ENCODE data around the gene CHRM4.

Gene CHRM4

DNA sequence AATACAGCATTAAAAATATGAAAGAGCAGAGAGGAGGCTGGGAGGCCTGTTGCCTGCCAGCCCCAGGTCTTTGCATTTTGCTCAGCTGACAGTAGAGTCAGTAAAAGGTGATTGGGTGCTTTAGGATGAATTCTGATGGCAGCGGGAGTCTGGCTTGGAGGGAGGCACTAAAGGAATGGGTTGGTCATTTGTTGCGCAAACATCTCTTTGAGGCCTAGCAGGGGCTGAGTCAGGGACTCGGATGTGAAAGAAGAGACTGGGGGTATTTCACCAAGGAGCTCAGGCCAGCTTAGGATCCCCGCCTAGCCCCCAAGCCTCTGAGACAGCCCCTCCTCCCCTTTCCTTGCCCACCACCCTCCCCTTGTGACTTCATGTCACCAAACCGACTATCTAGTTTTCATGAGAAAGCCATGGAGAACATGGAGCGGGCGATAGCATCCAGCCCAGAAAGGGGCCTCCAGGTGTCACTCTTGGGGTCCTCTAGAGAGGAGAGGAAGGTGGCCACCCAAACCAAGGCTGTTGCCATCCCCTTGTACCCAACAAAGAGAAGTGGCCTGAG is 34.6 kb downstream of the CHRM4 start:
- peaks cover 26% of the 10 kb centered on the region for H3K79me2 ChIP-seq (ENCODE audit: control insufficient read depth, insufficient read depth, low read length, unreplicated experiment)
- H3K4me1 ChIP-seq (ENCODE audit: control insufficient read depth, insufficient read depth, low read length, unreplicated experiment) = peaks cover 16% of the 10 kb centered on the region
- H3K27ac ChIP-seq (ENCODE audit: low read depth, low read length) = no peak overlapping the region
- H3K4me3 ChIP-seq (ENCODE audit: low read depth, low read length) = no peak overlapping the region
- H3K27me3 ChIP-seq (ENCODE audit: insufficient read depth, low read length) = no peaks in the 10 kb centered on the region
- no peaks in the 10 kb centered on the region for H3K36me3 ChIP-seq (ENCODE audit: insufficient read depth, low read length)
- no peak overlapping the region for H2AFZ ChIP-seq (ENCODE audit: low read length, unreplicated experiment)

DNA sequence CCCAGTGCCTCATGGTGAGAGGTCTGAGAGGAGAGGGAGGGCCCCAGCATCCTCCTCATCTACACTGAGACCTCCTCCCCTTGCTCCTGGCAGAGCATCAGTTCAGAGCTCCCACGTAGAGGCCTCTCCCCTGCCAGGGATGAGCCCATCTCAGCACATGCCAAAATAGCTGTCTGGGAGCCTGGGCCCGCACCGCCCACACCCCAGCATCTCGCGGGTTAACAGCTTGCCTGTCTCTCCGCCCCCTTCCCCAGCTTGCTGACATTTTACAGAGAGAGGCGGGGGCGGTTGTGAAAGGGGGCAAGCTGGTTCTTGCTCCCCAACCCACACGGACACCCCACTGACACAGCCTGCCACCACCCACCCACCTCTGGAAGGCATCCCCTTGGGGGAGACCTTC is 37.9 kb downstream of the CHRM4 start:
- Histone ChIP-seq H3K4me1 (ENCODE audit: control insufficient read depth, insufficient read depth, low read length, unreplicated experiment) (peaks cover 9% of the 10 kb centered on the region), H3K27ac (ENCODE audit: low read depth, low read length) (no peak overlapping the region), H3K27me3 (ENCODE audit: insufficient read depth, low read length) (no peaks in the 10 kb centered on the region), H2AFZ (ENCODE audit: low read length, unreplicated experiment) (no peak overlapping the region), H3K4me3 (ENCODE audit: low read depth, low read length) (no peak overlapping the region), H3K79me2 (ENCODE audit: control insufficient read depth, insufficient read depth, low read length, unreplicated experiment) (peaks cover 42% of the 10 kb centered on the region), H3K36me3 (ENCODE audit: insufficient read depth, low read length) (no peaks in the 10 kb centered on the region)

DNA sequence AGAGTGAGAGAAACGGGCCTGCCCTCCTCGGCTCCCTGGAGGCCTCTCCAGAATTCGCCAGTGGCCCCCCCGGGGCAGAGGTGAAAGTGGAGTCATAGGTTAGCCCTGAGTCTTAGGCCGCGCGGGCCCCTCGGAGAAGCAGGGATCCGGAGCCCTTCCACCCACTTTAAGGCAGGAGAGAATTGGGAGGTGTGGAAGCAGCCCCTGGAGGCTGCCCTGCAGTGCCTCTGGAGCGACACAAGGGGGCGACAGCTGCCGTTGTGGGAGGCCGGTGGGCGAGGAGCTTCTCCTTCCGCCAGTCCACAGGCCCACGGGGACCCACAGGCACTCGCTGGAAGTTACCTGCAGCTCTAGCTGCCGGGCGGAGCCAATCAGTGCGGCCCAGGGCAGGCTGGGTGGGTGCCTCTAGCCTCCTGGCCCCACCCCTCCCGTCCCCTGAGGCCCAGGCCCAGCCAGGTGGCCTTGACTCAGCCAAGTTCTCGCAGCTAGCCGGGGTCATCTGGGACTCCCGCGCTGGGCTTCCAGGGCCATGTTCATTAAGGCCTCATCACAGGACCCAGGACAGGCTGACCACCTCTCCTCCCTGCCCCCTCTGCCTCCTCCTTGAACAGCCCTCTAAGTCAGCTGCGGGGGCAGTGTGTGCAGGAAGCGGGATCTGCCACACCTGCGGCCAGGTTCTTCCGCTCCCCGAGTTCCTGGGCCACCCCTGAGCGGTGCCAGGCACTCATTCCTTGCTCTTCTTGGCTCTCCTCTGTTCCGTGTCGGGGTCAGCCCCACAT is 39.3 kb downstream of the CHRM4 start:
- Histone ChIP-seq H3K79me2 (ENCODE audit: control insufficient read depth, insufficient read depth, low read length, unreplicated experiment) (peaks cover 54% of the 10 kb centered on the region), H3K4me1 (ENCODE audit: control insufficient read depth, insufficient read depth, low read length, unreplicated experiment) (peaks cover 13% of the 10 kb centered on the region), H3K36me3 (ENCODE audit: insufficient read depth, low read length) (no peaks in the 10 kb centered on the region), H3K27me3 (ENCODE audit: insufficient read depth, low read length) (no peaks in the 10 kb centered on the region), H3K4me3 (ENCODE audit: low read depth, low read length) (no peak overlapping the region), H2AFZ (ENCODE audit: low read length, unreplicated experiment) (no peak overlapping the region), H3K27ac (ENCODE audit: low read depth, low read length) (no peak overlapping the region)

DNA sequence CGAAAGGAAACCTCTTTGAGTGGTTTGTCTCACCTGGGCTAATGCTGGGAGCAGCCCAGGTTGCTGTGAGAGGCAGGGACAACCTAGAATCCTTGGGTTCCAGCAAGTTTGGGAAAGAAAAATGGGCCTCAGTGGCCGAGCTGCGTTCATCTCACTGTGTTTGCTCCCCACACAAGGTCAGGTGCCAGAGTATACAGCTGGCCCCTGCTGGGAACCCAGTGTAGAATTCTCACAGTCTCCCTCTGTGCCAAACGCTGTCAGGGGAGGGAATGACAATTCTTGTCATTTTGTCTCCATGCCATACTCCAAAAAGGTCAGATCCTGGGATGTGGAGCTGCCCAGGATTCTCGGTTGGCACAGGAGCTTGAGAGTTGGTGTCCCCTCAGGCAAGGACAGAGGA is 40.0 kb downstream of the CHRM4 start:
- Histone ChIP-seq H3K79me2 (ENCODE audit: control insufficient read depth, insufficient read depth, low read length, unreplicated experiment) (peaks cover 54% of the 10 kb centered on the region), H3K4me3 (ENCODE audit: low read depth, low read length) (no peak overlapping the region), H2AFZ (ENCODE audit: low read length, unreplicated experiment) (no peak overlapping the region), H3K27me3 (ENCODE audit: insufficient read depth, low read length) (no peaks in the 10 kb centered on the region), H3K4me1 (ENCODE audit: control insufficient read depth, insufficient read depth, low read length, unreplicated experiment) (peaks cover 14% of the 10 kb centered on the region), H3K36me3 (ENCODE audit: insufficient read depth, low read length) (no peaks in the 10 kb centered on the region), H3K27ac (ENCODE audit: low read depth, low read length) (no peak overlapping the region)

DNA sequence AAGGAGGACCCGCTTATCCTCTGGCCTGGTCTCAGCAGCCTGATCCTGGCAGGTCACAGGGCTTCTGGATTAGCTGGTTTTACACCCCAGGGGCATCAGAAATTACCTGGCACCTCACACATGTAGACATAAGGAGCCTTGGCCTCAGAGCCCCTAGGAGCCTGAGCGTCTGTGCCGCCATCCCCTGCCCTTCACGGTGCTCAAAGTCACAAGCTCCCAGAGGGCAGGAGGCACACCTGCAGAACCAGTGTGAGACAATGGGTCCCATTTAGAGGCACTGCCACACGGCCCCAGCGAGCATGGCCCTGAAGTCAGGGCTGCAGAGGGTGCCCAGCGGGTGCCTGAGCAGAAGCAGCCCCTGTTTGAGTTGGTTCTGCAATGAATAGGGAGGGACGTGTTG is 40.4 kb downstream of the CHRM4 start:
- no peak overlapping the region for H2AFZ ChIP-seq (ENCODE audit: low read length, unreplicated experiment)
- H3K4me3 ChIP-seq (ENCODE audit: low read depth, low read length) = no peak overlapping the region
- H3K27me3 ChIP-seq (ENCODE audit: insufficient read depth, low read length) = no peaks in the 10 kb centered on the region
- H3K79me2 ChIP-seq (ENCODE audit: control insufficient read depth, insufficient read depth, low read length, unreplicated experiment) = peaks cover 54% of the 10 kb centered on the region
- peaks cover 14% of the 10 kb centered on the region for H3K4me1 ChIP-seq (ENCODE audit: control insufficient read depth, insufficient read depth, low read length, unreplicated experiment)
- H3K27ac ChIP-seq (ENCODE audit: low read depth, low read length) = no peak overlapping the region
- no peaks in the 10 kb centered on the region for H3K36me3 ChIP-seq (ENCODE audit: insufficient read depth, low read length)

DNA sequence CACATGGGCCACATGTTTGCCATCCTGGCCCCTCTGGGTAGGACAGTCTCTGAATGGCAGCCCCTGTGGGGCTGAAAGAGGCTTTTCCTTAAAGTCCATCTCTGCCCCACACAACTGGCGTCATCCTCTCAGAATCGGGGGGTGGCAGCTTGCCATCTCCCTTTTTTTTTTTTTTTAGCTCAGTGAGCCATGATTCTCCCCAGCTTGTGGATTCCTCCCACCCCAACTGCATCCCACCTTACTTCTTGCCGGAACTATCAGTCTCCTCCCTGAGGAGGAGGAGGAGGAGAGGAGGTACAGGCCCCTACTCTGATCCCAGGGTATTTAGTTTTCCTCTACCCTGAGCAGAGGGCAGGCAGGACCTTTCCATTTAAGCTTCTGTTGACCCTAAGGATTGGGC is 40.9 kb downstream of the CHRM4 start:
- Histone ChIP-seq H3K36me3 (ENCODE audit: insufficient read depth, low read length) (no peaks in the 10 kb centered on the region), H3K4me1 (ENCODE audit: control insufficient read depth, insufficient read depth, low read length, unreplicated experiment) (peaks cover 14% of the 10 kb centered on the region), H3K27me3 (ENCODE audit: insufficient read depth, low read length) (no peaks in the 10 kb centered on the region), H3K79me2 (ENCODE audit: control insufficient read depth, insufficient read depth, low read length, unreplicated experiment) (peaks cover 54% of the 10 kb centered on the region), H3K27ac (ENCODE audit: low read depth, low read length) (no peak overlapping the region), H3K4me3 (ENCODE audit: low read depth, low read length) (no peak overlapping the region), H2AFZ (ENCODE audit: low read length, unreplicated experiment) (no peak overlapping the region)

DNA sequence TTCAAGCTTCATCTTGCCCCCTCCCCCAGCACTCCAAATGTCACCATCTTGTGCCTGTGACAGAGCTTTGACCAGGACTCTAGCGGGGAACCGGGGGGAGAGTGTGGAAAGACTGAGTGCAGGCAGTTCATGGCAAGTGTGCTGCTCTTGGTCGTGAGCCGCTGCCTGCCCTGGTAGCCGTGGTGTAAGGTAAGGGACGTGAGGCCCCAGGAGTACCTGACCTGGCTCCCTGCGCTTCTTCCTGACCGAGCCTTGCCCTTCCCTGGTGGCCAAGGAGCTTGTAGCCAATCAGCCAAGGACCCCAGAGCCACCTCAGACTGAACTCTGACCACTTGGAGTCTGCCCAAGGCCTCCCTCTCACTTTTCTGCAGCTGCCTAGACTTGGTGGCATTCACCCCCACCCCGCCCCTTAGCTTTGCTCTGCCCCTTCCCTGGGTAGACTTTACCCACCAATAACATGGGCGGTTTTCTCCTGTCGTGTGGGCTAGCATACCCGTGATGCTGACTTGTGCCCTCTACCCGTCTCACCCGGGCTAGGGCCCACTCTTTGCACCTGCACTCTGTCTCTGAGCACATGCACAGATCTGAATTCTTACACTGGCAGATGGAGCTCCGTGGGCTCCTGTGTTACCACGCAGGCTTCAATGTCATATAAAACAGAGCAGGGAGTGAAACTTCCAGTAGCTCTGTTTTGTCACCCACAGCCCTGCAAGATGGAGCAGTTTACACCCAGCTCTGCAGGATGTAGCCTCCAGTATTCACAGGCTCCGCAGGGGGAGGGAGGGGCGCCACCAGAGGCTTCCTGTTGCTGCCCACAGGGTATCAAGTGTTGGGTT is 42.8 kb downstream of the CHRM4 start:
- Histone ChIP-seq H3K79me2 (ENCODE audit: control insufficient read depth, insufficient read depth, low read length, unreplicated experiment) (peaks cover 49% of the 10 kb centered on the region), H3K27ac (ENCODE audit: low read depth, low read length) (no peak overlapping the region), H3K4me1 (ENCODE audit: control insufficient read depth, insufficient read depth, low read length, unreplicated experiment) (peaks cover 14% of the 10 kb centered on the region)

DNA sequence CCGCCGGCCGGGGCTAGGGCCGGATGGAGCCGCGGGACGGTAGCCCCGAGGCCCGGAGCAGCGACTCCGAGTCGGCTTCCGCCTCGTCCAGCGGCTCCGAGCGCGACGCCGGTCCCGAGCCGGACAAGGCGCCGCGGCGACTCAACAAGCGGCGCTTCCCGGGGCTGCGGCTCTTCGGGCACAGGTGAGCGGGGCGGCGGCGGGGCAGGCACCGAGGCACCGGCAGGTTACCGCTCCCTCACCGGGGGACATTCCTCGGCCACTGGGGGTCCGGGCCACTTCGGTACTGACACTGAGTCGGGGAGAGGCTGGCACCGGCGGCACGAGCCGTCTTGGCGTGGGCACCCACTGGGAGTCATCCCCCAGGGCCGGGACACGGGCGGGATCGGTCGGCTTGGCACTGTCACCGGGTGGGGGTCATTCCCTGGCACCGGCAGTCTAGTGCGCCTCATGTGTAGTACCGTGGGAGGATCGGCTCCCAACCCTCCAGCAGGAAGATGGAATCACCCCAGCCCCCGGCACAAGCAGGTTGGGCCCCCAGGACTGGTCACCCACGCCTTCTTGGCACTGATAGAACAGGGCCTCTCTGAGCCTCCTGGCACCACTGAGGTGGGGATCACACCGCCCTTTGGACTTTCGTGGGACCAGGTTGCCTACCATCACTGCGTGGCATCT is 43.8 kb downstream of the CHRM4 start:
- no peaks in the 10 kb centered on the region for H3K27me3 ChIP-seq (ENCODE audit: insufficient read depth, low read length)
- H3K36me3 ChIP-seq (ENCODE audit: insufficient read depth, low read length) = no peaks in the 10 kb centered on the region
- peak overlapping the region; percentile 56 for H2AFZ ChIP-seq (ENCODE audit: low read length, unreplicated experiment)
- peaks cover 42% of the 10 kb centered on the region for H3K79me2 ChIP-seq (ENCODE audit: control insufficient read depth, insufficient read depth, low read length, unreplicated experiment)
- H3K4me3 ChIP-seq (ENCODE audit: low read depth, low read length) = peak overlapping the region; percentile 90
- no peak overlapping the region for H3K27ac ChIP-seq (ENCODE audit: low read depth, low read length)
- peaks cover 14% of the 10 kb centered on the region for H3K4me1 ChIP-seq (ENCODE audit: control insufficient read depth, insufficient read depth, low read length, unreplicated experiment)

More for the DNA sequence above, 42.8 kb downstream of the CHRM4 start:
- Histone ChIP-seq H3K27me3 (ENCODE audit: insufficient read depth, low read length) (no peaks in the 10 kb centered on the region), H3K36me3 (ENCODE audit: insufficient read depth, low read length) (no peaks in the 10 kb centered on the region), H2AFZ (ENCODE audit: low read length, unreplicated experiment) (no peak overlapping the region), H3K4me3 (ENCODE audit: low read depth, low read length) (peak overlapping the region; percentile 90)

DNA sequence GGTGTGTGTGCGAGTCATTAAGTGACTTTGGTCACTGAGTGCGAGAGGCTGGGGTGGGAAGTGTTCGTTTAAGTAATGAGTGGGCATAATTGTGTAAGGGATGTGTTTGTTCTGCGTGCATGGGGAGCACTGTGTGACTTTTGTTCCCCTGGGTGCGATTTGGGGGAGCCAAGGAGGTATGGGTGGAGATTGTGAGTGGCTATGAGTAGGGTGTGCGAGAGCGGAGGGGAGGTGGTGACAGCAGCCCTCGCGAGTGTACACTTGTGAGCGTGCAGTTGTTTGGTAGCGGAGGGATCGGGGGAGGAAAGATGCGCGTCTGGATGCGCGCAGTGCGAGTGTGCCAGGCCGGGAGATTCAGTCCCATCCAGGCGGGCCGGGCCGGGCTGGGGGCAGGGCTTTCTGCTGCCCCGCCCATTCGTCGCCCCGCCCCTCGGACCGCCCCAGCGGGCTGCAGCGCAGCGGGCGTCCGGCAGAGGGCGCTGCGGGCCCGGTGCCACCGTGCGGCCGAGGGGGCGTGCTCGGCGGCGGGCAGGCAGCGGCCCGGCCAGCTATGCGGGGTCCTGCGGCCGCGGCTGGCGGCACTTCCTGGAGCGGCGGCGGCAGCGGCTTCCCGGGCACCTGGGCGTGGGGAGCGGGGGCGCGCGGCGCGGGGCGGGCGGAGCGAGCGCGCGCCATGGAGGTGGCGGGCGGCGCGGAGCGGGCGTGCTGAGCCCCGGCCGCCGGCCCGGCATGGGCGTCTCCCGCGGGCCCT is 44.5 kb downstream of the CHRM4 start, which contains the start of gene DGKZ:
Gene DGKZ (plus strand): TSS at position 578 of the 751 bp plus-strand sequence. CDS start 197 bp downstream, outside the sequence.
- Histone ChIP-seq H2AFZ (ENCODE audit: low read length, unreplicated experiment) (peak within 1 kb of the TSS; percentile 56), H3K4me1 (ENCODE audit: control insufficient read depth, insufficient read depth, low read length, unreplicated experiment) (peaks cover 14% of the 10 kb centered on the region), H3K4me3 (ENCODE audit: low read depth, low read length) (peak within 1 kb of the TSS; percentile 90), H3K79me2 (ENCODE audit: control insufficient read depth, insufficient read depth, low read length, unreplicated experiment) (peaks cover 36% of the 10 kb centered on the region), H3K27ac (ENCODE audit: low read depth, low read length) (no peak within 1 kb of the TSS), H3K27me3 (ENCODE audit: insufficient read depth, low read length) (no peaks in the 10 kb centered on the region), H3K36me3 (ENCODE audit: insufficient read depth, low read length) (no peaks in the 10 kb centered on the region)
